Cardiac muscle cell (in vitro differentiated cells and primary cell): Measurements from ENCODE around the gene PUDP. TPM values are rescaled to one million over a fixed set of nuclear protein-coding genes. Genes with fewer than 3 reads are reported as not detected.
"Not testable (repeated sequence)": the region's sequence is repeated elsewhere in the genome, so short reads cannot be mapped to it uniquely, and the experiment has no call there.

Experiments
- DNase-seq, 2 donors: peaks; one replicate each; pipeline versions ENCODE4 v3.0.0 to v3.0.0-alpha.2; 2010 to 2017; ENCODE audit warnings: low read depth in 1 of 2, low spot score in 1 of 2
- H3K27ac ChIP-seq: fragments of 200-600 bp; sonication (generic); 2 replicates; pipeline ENCODE4 v1.5.1; 2016
- H3K27me3 ChIP-seq: fragments of 200-600 bp; sonication (generic); 2 replicates; pipeline ENCODE4 v1.6.0; 2016; ENCODE audit warnings: control low read depth
- H3K36me3 ChIP-seq: fragments of 200-600 bp; sonication (generic); 2 replicates; pipeline ENCODE4 v1.5.1; 2016; ENCODE audit warnings: control low read depth
- H3K4me1 ChIP-seq: fragments of 200-600 bp; sonication (generic); 2 replicates; pipeline ENCODE4 v1.8.1; 2017; ENCODE audit warnings: low read depth, mild to moderate bottlenecking, mixed run types
- H3K4me3 ChIP-seq: fragments of 200-600 bp; sonication (generic); 2 replicates; pipeline ENCODE4 v1.5.1; 2016; ENCODE audit warnings: mild to moderate bottlenecking
- H3K9me3 ChIP-seq: fragments of 200-600 bp; sonication (generic); 2 replicates; pipeline ENCODE4 v1.5.1; 2017; ENCODE audit warnings: low read depth, mild to moderate bottlenecking, control low read depth
- polyA plus RNA-seq: library from polyadenylated mRNA; unstranded; fragments of >200 nt; fragmentation: Nextera tagmentation; extraction: Ambion mirVana; gene quantifications from 2 replicates; pipeline ENCODE4 v1.2.1, GENCODE V29; 2016
- total RNA-seq: library from RNA; depleted of rRNA; stranded (reverse); fragments of >200 nt; gene quantifications from 2 replicates; pipeline ENCODE4 v1.2.3, GENCODE V29; 2016
- TF ChIP-seq, protein P1 (sequence below): IDR thresholded peaks from 2 replicates; pipeline ENCODE4 v1.5.1; 2012; ENCODE audit warnings: low read depth, mild to moderate bottlenecking, low read length

PUDP gene
- total and polyA plus RNA-seq, 2 experiments from 2014 or later = 81.5 to 105 TPM

DNA sequence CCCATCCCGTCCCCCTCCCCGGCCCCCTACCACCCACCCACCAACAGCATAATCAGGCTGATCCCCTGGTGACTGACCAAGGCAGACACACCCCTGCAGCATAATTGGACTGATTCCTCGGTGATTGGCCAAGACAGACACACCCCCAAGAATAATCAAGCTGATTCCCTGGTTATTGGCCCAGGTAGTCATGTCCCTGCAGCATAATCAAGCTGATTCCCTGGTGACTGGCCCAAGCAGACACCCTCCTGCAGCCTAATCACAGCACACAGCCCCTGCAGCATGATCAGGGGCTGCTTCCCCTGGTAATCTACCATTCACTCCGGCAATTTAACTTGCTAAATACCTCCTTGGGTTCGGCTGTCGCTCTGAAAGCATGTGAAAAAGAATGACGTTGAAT is 47.9 kb downstream of the PUDP start:
- no peak for DNase-seq
- Histone ChIP-seq H3K27ac (no peak overlapping the region), H3K9me3 (no peaks in the 10 kb centered on the region), H3K27me3 (no peaks in the 10 kb centered on the region), H3K36me3 (peaks cover 7% of the 10 kb centered on the region), H3K4me3 (no peak overlapping the region), H3K4me1 (no peaks in the 10 kb centered on the region)
- TF ChIP-seq, protein P1, sequence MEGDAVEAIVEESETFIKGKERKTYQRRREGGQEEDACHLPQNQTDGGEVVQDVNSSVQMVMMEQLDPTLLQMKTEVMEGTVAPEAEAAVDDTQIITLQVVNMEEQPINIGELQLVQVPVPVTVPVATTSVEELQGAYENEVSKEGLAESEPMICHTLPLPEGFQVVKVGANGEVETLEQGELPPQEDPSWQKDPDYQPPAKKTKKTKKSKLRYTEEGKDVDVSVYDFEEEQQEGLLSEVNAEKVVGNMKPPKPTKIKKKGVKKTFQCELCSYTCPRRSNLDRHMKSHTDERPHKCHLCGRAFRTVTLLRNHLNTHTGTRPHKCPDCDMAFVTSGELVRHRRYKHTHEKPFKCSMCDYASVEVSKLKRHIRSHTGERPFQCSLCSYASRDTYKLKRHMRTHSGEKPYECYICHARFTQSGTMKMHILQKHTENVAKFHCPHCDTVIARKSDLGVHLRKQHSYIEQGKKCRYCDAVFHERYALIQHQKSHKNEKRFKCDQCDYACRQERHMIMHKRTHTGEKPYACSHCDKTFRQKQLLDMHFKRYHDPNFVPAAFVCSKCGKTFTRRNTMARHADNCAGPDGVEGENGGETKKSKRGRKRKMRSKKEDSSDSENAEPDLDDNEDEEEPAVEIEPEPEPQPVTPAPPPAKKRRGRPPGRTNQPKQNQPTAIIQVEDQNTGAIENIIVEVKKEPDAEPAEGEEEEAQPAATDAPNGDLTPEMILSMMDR = no peak

DNA sequence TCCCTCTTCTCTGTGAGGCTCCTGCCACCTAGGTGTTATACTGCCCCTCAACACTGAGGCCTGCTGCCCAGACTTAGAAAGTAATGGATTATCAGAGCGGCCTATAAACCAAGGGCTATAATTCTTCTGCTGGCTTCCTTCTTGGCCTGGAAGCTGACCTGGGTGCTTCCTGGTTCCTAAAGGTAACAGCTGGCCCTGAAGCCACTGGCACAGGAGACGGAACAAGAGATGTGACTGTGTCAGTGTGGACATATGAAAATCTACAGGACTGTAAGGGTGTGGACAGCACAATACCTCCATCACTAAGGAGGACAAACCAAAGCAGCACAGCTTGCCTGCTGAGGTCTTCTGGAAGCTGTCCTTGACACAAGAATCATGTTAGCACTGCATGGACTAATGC is 52.3 kb downstream of the PUDP start:
- not testable (repeated sequence) for H3K4me1 ChIP-seq, H3K4me3 ChIP-seq, H3K9me3 ChIP-seq, H3K27ac ChIP-seq, H3K27me3 ChIP-seq, H3K36me3 ChIP-seq, DNase-seq

DNA sequence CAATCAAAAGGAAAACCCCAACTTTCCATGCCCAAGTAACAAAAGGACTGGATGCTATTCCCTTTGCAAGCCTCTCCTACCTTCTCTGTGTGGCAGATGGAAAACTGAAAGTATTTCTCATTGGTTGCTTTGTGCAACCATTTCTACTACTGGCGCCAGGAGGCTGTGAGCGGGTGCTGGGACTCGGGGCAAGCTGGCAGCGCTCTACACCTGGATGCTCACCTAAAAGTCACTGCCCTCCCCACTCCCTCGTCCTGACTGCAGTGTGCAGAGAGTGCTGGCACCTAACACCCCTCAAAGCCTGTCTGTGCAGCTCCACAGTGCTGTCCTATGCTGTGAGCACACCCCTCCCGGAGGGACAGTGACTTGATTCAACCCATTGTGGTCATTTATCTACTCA is 54.6 kb downstream of the PUDP start:
- H3K36me3 ChIP-seq = no peaks in the 10 kb centered on the region
- DNase-seq = no peak
- H3K27ac ChIP-seq = no peak overlapping the region
- H3K4me1 ChIP-seq = no peaks in the 10 kb centered on the region
- no peaks in the 10 kb centered on the region for H3K27me3 ChIP-seq
- H3K9me3 ChIP-seq = no peaks in the 10 kb centered on the region
- TF ChIP-seq, protein P1 = no peak
- H3K4me3 ChIP-seq = no peak overlapping the region

DNA sequence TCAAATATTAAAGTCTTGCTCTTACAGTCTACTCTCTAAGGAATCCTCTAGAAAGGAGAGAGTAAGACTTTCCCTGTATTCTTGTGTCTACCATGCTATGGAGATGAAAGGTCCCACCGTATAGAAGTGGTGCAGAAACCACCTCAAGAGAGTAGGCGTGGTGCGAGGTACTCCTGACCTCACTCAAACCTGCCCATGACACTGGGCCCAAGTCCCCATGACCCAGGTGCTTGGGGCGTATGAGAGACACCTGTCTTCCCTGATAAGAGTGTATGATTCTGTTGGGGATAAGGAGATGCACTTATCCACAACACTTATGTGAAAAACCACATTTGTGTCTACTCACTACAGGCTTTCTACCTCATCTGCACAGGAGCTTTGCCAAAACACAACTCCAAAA is 55.4 kb downstream of the PUDP start:
- H3K36me3 ChIP-seq = no peaks in the 10 kb centered on the region
- TF ChIP-seq, protein P1 = no peak

DNA sequence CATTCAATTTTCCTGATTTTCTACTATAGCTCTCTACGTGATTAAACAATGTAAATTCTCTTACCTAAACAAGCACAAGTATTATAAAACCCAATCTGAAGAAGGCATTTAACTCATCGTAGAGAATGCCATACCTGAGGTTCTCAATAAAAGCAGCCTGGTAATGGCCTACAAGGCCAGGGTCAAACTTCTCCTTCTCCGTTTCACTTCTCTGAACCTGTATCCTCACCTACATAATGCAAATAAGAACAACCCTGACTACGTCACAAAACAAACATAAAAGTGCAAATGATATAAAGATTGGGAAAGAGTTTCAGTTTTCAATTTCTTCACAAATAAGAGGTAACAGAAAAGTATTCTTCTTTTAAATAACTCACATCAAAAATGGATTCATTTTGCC is 56.0 kb downstream of the PUDP start:
- TF ChIP-seq, protein P1 = no peak
- Histone ChIP-seq H3K27ac (no peak overlapping the region), H3K4me1 (no peaks in the 10 kb centered on the region)

More for the DNA sequence above, 55.4 kb downstream of the PUDP start:
- no peaks in the 10 kb centered on the region for H3K4me1 ChIP-seq
- no peak overlapping the region for H3K27ac ChIP-seq
- DNase-seq = no peak
- no peak overlapping the region for H3K4me3 ChIP-seq
- no peaks in the 10 kb centered on the region for H3K9me3 ChIP-seq
- no peaks in the 10 kb centered on the region for H3K27me3 ChIP-seq

DNA sequence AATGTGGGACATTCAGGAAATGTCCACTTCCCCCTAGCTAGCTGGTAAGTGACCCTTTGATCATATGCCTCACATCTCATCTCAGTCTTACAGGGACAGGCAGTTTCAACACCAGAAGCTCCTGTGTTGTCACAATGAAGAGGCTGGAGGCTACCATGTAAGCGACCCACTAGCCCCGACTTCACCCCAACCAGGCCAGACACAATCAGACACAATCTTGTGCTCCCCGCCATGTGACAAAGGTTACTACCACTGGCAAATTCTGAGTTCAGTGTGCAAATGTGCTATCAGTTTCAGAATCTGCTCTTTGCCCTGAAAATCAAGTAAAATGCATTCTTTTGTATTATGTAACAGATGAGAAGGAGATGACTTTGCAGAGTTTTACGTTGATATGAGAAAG is 57.3 kb downstream of the PUDP start:
- no peak for DNase-seq
- H3K27me3 ChIP-seq = no peaks in the 10 kb centered on the region
- H3K4me1 ChIP-seq = no peaks in the 10 kb centered on the region
- TF ChIP-seq, protein P1 = no peak
- H3K9me3 ChIP-seq = no peaks in the 10 kb centered on the region
- no peak overlapping the region for H3K27ac ChIP-seq
- no peaks in the 10 kb centered on the region for H3K36me3 ChIP-seq
- no peak overlapping the region for H3K4me3 ChIP-seq

More for the DNA sequence above, 56.0 kb downstream of the PUDP start:
- H3K36me3 ChIP-seq = no peaks in the 10 kb centered on the region
- H3K27me3 ChIP-seq = no peaks in the 10 kb centered on the region
- no peaks in the 10 kb centered on the region for H3K9me3 ChIP-seq
- DNase-seq = no peak
- H3K4me3 ChIP-seq = no peak overlapping the region
